ENCODE data around the gene TCEA2. TPM values are rescaled to one million over a fixed set of nuclear protein-coding genes. Genes with fewer than 3 reads are reported as not detected.

The TCEA2 gene
- total RNA-seq, 2 donors from 2014 or later = 20.0 to 21.0 TPM

GRCh38 chr20:64039293-64040160 is 23.5 kb upstream of the TCEA2 start:
- no peaks in the 10 kb centered on the region for H3K36me3 Mint-ChIP-seq (ENCODE audit: low read depth)
- H3K4me1 Mint-ChIP-seq = peaks cover 28% of the 10 kb centered on the region
- DNase-seq (no peak), ATAC-seq (no peak)
- peak overlapping the region; percentile 84 for H3K4me3 Mint-ChIP-seq
- H3K9me3 ChIP-seq (ENCODE audit: control insufficient read depth, low read length, poor library complexity, severe bottlenecking) = no peaks in the 10 kb centered on the region
- H3K27me3 Mint-ChIP-seq = no peaks in the 10 kb centered on the region
- peak overlapping the region; percentile 76 for H3K27ac Mint-ChIP-seq

GRCh38 chr20:64040231-64041039 is 22.6 kb upstream of the TCEA2 start:
- Mint-ChIP-seq H3K4me1 (peaks cover 23% of the 10 kb centered on the region), H3K27me3 (no peaks in the 10 kb centered on the region), H3K4me3 (peak overlapping the region; percentile 84), H3K36me3 (ENCODE audit: low read depth) (no peaks in the 10 kb centered on the region), H3K27ac (peak overlapping the region; percentile 76)
- no peaks in the 10 kb centered on the region for H3K9me3 ChIP-seq (ENCODE audit: control insufficient read depth, low read length, poor library complexity, severe bottlenecking)
- ATAC-seq = no peak
- DNase-seq = no peak

DNA sequence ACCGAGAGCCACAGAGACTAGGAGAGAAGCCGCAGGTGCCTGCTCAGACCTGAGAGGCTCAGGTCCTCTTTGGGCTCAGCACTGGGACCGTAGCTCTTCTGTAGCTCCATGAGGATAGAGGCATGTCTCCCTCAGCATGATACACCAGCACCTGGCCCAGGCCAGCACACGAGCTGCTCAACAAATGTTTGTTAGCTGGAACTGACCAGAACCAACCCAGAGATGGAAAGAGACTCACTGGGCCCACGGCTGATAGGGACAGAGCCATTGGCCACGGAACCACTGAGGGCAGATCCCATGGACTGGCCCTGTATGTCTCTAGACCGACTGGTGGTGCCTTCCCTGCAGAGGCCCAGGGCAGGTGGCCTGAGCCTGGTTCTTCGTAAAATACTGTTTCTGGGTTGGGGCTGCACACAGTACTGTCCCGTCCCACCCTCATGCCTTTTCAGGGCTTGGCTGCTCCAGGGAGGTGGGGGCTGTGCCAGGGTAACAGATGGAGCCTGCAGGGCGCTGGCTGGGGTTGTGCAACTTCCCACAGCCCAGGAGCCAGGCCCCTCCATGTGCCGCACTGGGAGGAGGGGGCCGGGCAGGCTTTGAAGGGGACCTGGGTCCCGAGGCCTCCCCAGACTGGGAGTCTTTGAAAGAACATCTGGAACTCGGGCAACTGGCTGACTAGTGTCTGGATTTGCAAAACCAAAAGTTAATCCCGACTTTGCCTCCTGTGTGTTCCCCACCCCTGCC is 21.8 kb upstream of the TCEA2 start:
- H3K9me3 ChIP-seq (ENCODE audit: control insufficient read depth, low read length, poor library complexity, severe bottlenecking) = no peaks in the 10 kb centered on the region
- Mint-ChIP-seq H3K27me3 (peaks cover 5% of the 10 kb centered on the region), H3K36me3 (ENCODE audit: low read depth) (peaks cover 1% of the 10 kb centered on the region), H3K27ac (peak overlapping the region; percentile 76), H3K4me1 (peaks cover 28% of the 10 kb centered on the region), H3K4me3 (peak overlapping the region; percentile 87)
- DNase-seq = no peak
- no peak for ATAC-seq

GRCh38 chr20:64041781-64042053 is 21.3 kb upstream of the TCEA2 start:
- ATAC-seq = no peak
- Mint-ChIP-seq H3K27me3 (peaks cover 10% of the 10 kb centered on the region), H3K4me3 (peak overlapping the region; percentile 87), H3K36me3 (ENCODE audit: low read depth) (peaks cover 2% of the 10 kb centered on the region), H3K27ac (peak overlapping the region; percentile 65), H3K4me1 (peaks cover 31% of the 10 kb centered on the region)
- no peaks in the 10 kb centered on the region for H3K9me3 ChIP-seq (ENCODE audit: control insufficient read depth, low read length, poor library complexity, severe bottlenecking)
- DNase-seq = no peak

GRCh38 chr20:64042054-64042781 is 20.8 kb upstream of the TCEA2 start:
- H3K4me3 Mint-ChIP-seq = peak overlapping the region; percentile 87
- H3K9me3 ChIP-seq (ENCODE audit: control insufficient read depth, low read length, poor library complexity, severe bottlenecking) = no peaks in the 10 kb centered on the region
- peak overlapping the region; percentile 65 for H3K27ac Mint-ChIP-seq
- peaks cover 2% of the 10 kb centered on the region for H3K36me3 Mint-ChIP-seq (ENCODE audit: low read depth)
- H3K4me1 Mint-ChIP-seq = peaks cover 26% of the 10 kb centered on the region
- DNase-seq (no peak), ATAC-seq (no peak)
- H3K27me3 Mint-ChIP-seq = peaks cover 12% of the 10 kb centered on the region

DNA sequence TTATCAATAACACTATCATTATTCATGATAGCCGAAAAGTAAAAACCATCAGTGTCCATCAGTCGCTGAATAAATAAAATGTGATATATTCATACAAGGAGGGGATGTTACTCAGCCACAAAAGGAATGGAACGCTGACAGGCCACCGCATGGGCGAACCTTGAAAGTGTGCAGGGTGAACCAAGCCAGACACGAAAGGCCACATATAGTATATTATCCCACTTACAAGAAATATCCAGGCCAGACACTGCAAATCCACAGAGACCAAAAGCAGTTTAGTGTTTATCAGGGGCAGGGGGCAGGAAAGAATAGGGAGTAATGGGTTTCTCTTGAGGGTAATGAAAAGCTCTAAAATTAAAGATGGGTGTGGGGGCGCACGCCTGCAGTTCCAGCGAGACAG is 19.2 kb upstream of the TCEA2 start:
- Mint-ChIP-seq H3K4me3 (peak overlapping the region; percentile 58), H3K27ac (peak overlapping the region; percentile 54), H3K4me1 (peaks cover 22% of the 10 kb centered on the region), H3K36me3 (ENCODE audit: low read depth) (peaks cover 2% of the 10 kb centered on the region), H3K27me3 (peaks cover 19% of the 10 kb centered on the region)
- no peak for ATAC-seq
- no peak for DNase-seq
- no peaks in the 10 kb centered on the region for H3K9me3 ChIP-seq (ENCODE audit: control insufficient read depth, low read length, poor library complexity, severe bottlenecking)

GRCh38 chr20:64044484-64045247 is 18.3 kb upstream of the TCEA2 start:
- H3K9me3 ChIP-seq (ENCODE audit: control insufficient read depth, low read length, poor library complexity, severe bottlenecking) = no peaks in the 10 kb centered on the region
- DNase-seq (no peak), ATAC-seq (no peak)
- no peak overlapping the region for H3K27ac Mint-ChIP-seq
- H3K4me3 Mint-ChIP-seq = no peak overlapping the region
- peaks cover 22% of the 10 kb centered on the region for H3K4me1 Mint-ChIP-seq
- H3K36me3 Mint-ChIP-seq (ENCODE audit: low read depth) = peaks cover 2% of the 10 kb centered on the region
- peaks cover 19% of the 10 kb centered on the region for H3K27me3 Mint-ChIP-seq

DNA sequence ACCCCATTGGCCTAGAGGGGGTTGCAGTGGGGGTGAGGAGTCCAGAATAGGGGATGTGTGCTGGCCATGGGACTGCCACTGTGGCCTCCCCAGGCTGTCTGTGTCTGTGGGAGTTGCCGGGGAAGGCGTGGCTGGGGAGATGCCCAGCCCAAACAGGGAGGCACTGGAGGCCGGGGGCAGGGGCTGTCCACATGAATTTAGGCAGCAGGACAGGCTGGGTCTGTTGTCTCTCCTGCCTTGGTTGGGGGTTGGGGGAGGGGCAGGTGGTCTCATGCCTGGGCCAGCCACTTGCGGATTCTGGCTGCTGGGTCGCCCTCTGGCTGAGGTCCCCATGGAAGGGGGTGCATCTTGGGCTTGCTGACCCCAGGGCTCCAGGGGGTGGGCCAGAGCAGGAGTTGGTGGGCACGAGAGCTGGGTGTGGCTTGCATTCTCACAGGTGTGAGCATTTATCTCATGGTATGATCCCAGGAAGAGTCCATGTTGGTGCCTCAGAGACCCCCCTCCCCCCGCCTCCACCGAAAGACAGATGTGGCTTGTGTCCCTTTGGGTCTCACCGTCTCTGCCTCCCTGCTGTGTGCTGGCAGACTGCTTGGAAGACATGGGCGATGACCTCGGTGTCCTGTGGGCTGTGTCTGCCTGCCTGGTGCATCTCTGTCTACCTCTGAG is 17.5 kb upstream of the TCEA2 start:
- no peaks in the 10 kb centered on the region for H3K9me3 ChIP-seq (ENCODE audit: control insufficient read depth, low read length, poor library complexity, severe bottlenecking)
- peaks cover 2% of the 10 kb centered on the region for H3K36me3 Mint-ChIP-seq (ENCODE audit: low read depth)
- peaks cover 19% of the 10 kb centered on the region for H3K27me3 Mint-ChIP-seq
- peak overlapping the region; percentile 25 for H3K4me3 Mint-ChIP-seq
- H3K27ac Mint-ChIP-seq = no peak overlapping the region
- DNase-seq (no peak), ATAC-seq (no peak)
- peaks cover 16% of the 10 kb centered on the region for H3K4me1 Mint-ChIP-seq

DNA sequence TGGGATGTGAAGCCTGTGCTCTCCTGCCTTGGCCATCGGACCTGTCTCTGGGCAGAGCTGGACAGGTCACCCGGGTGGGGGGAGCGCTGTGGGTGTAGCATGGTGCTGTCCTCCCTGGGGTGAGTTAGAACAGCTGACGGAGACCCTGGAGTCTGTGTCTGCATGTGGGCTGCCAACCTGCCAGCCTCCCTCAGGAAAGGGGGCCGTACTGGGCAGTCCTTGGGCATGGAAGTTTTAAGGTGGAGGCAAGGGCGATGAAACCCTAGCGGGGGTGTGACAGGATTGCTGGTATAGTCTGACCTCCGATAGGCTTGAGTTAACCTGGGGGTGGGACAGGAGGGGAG is 16.0 kb upstream of the TCEA2 start:
- peaks cover 26% of the 10 kb centered on the region for H3K27me3 Mint-ChIP-seq
- H3K36me3 Mint-ChIP-seq (ENCODE audit: low read depth) = peaks cover 3% of the 10 kb centered on the region
- DNase-seq (no peak), ATAC-seq (no peak)
- H3K9me3 ChIP-seq (ENCODE audit: control insufficient read depth, low read length, poor library complexity, severe bottlenecking) = no peaks in the 10 kb centered on the region
- H3K27ac Mint-ChIP-seq = no peak overlapping the region
- peaks cover 13% of the 10 kb centered on the region for H3K4me1 Mint-ChIP-seq
- H3K4me3 Mint-ChIP-seq = peak overlapping the region; percentile 63

GRCh38 chr20:64047968-64048401 is 15.0 kb upstream of the TCEA2 start:
- ATAC-seq = peak; percentile 24
- H3K4me3 Mint-ChIP-seq = peak overlapping the region; percentile 41
- H3K4me1 Mint-ChIP-seq = peaks cover 11% of the 10 kb centered on the region

GRCh38 chr20:64048402-64049044 is 14.5 kb upstream of the TCEA2 start:
- peak; percentile 9 for ATAC-seq
- H3K4me3 Mint-ChIP-seq = no peak overlapping the region

More at GRCh38 chr20:64047968-64048401, 15.0 kb upstream of the TCEA2 start:
- Mint-ChIP-seq H3K27me3 (peaks cover 29% of the 10 kb centered on the region), H3K36me3 (ENCODE audit: low read depth) (peaks cover 3% of the 10 kb centered on the region), H3K27ac (no peak overlapping the region)
- H3K9me3 ChIP-seq (ENCODE audit: control insufficient read depth, low read length, poor library complexity, severe bottlenecking) = no peaks in the 10 kb centered on the region
- DNase-seq = no peak

More at GRCh38 chr20:64048402-64049044, 14.5 kb upstream of the TCEA2 start:
- H3K9me3 ChIP-seq (ENCODE audit: control insufficient read depth, low read length, poor library complexity, severe bottlenecking) = no peaks in the 10 kb centered on the region
- no peak for DNase-seq
- Mint-ChIP-seq H3K36me3 (ENCODE audit: low read depth) (peaks cover 5% of the 10 kb centered on the region), H3K27me3 (peaks cover 35% of the 10 kb centered on the region), H3K4me1 (peaks cover 11% of the 10 kb centered on the region), H3K27ac (no peak overlapping the region)

Measured in T-helper 17 cell (primary cell).